WERI-Rb-1 (cell line): ENCODE results near the gene IGF2.

Experiments used
- DNase-seq: peaks from one replicate; pipeline ENCODE4 v3.0.0-alpha.2; 2020
- H3K27ac ChIP-seq: fragments of 250-450 bp; sonication (Bioruptor Pico); 2 replicates; pipeline ENCODE4 v1.5.1; 2020; ENCODE audit warnings: mild to moderate bottlenecking, moderate library complexity
- H3K27me3 ChIP-seq: fragments of 250-450 bp; sonication (Bioruptor Pico); 2 replicates; pipeline ENCODE4 v1.5.1; 2021; ENCODE audit warnings: mild to moderate bottlenecking, low read depth, moderate library complexity; ENCODE audit not compliant: insufficient read depth, severe bottlenecking
- H3K36me3 ChIP-seq: fragments of 250-450 bp; sonication (Bioruptor Pico); 2 replicates; pipeline ENCODE4 v1.5.1; 2020; ENCODE audit warnings: mild to moderate bottlenecking, moderate library complexity
- H3K4me3 ChIP-seq: 2 replicates; pipeline ENCODE4 v1.5.1; 2011; ENCODE audit warnings: low read depth, mild to moderate bottlenecking, control low read depth, low read length
- H3K9me3 ChIP-seq: fragments of 250-450 bp; sonication (Bioruptor Pico); 2 replicates; pipeline ENCODE4 v1.5.1; 2021; ENCODE audit warnings: mild to moderate bottlenecking, moderate library complexity; ENCODE audit not compliant: severe bottlenecking
- TF ChIP-seq, protein P1 (sequence below): IDR thresholded peaks from 2 replicates; pipeline ENCODE4 v1.5.1; 2011; ENCODE audit warnings: low read depth, mild to moderate bottlenecking, control low read depth, inconsistent platforms, low read length

Gene IGF2

DNA sequence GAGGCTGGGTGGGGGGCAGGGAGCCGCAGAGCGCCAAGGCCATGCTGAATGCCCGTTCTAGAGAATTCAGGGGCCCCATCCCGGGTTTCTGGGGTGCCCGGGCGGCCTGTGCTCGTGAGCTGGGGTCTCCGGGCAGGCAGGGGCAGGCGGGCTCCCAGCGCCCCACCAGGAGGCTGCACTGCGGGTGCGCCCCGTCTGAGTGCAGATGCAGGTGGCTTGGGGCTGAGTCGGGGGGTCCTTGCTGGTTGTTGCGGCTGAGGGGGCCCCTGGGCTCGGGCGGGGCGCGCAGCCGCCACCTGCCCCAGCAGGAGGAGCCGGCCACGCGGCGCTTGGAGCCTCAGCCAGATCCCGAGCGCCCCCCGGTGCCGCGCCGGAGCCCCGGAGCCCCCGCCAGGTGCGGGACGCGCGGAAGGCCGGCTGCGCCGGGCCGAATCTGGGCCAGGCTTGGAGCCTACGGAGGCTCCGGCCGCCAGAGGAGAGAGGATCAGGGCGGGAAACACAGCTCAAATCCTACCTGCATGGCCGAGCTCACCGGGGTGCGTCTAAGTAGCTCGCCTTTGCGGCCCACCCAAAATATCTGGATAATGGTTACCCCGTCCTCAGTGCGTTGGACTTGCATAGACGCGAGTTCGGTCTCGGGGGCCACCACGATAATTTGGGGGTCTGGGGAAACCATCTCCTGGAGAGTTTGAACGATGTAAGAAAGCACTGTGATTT is 590 bp upstream of the IGF2 start:
- no peaks in the 10 kb centered on the region for H3K9me3 ChIP-seq
- H3K4me3 ChIP-seq = no peak overlapping the region
- peaks cover 87% of the 10 kb centered on the region for H3K27me3 ChIP-seq
- TF ChIP-seq, protein P1, sequence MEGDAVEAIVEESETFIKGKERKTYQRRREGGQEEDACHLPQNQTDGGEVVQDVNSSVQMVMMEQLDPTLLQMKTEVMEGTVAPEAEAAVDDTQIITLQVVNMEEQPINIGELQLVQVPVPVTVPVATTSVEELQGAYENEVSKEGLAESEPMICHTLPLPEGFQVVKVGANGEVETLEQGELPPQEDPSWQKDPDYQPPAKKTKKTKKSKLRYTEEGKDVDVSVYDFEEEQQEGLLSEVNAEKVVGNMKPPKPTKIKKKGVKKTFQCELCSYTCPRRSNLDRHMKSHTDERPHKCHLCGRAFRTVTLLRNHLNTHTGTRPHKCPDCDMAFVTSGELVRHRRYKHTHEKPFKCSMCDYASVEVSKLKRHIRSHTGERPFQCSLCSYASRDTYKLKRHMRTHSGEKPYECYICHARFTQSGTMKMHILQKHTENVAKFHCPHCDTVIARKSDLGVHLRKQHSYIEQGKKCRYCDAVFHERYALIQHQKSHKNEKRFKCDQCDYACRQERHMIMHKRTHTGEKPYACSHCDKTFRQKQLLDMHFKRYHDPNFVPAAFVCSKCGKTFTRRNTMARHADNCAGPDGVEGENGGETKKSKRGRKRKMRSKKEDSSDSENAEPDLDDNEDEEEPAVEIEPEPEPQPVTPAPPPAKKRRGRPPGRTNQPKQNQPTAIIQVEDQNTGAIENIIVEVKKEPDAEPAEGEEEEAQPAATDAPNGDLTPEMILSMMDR = no peak
- no peak for DNase-seq
- no peaks in the 10 kb centered on the region for H3K36me3 ChIP-seq
- no peak overlapping the region for H3K27ac ChIP-seq

DNA sequence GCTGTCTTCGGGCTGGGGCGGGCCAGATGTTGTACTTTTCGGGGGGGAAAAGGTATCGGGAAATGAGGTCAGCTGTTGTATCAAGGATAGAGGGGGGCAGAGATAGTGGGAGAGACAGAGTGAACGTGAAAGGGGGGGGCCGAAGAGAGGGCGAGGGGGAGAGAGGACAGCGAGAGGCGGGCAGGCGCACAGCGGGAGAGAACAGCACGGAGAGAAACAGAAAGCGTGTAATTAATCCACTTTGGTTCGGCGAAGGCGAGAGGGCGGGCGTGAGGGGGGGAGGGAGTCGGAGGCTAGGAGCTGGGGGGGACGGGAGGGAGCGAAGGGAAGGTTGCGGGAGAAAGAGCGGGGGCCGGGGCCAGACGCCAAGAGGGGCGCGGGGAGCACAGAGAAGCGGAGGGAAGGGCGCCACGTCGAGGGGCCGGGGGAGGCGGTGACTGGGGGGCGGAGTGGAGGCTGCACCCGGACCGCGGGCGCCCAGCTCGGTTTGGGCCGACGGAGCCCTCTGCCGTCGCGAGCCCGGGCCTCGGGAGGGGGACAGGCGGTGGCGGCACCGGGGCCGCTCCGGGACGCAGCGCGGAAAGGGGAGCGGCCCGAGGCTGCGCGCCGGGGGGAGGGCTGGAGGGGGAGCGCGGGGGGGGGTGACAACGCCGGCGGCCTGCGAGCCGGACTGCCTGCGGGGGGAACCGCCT is 612 bp downstream of the IGF2 start:
- H3K9me3 ChIP-seq = no peaks in the 10 kb centered on the region
- H3K27ac ChIP-seq = no peak overlapping the region
- no peak overlapping the region for H3K4me3 ChIP-seq
- H3K36me3 ChIP-seq = no peaks in the 10 kb centered on the region
- H3K27me3 ChIP-seq = peaks cover 87% of the 10 kb centered on the region
- TF ChIP-seq, protein P1 = no peak
- no peak for DNase-seq

DNA sequence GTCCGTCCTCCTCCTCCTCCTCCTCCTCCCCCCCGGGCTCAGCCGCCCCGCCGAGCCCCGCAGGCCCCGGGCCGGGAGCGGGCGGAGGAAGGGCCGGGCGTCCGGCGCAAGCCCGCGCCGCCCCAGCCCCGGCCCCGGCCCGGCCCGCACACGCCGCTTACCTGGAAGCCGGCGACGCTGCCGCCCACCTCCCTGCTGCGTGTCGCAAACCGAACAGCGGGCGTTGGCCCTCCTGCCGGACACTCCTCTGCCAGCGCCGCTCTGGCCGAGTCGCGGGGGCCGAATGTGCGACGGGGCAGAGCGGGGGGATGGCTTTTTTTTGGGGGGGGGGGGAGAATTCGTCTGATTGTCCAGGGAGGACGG is 1.1 kb downstream of the IGF2 start:
- Histone ChIP-seq H3K4me3 (no peak overlapping the region), H3K27ac (no peak overlapping the region)

DNA sequence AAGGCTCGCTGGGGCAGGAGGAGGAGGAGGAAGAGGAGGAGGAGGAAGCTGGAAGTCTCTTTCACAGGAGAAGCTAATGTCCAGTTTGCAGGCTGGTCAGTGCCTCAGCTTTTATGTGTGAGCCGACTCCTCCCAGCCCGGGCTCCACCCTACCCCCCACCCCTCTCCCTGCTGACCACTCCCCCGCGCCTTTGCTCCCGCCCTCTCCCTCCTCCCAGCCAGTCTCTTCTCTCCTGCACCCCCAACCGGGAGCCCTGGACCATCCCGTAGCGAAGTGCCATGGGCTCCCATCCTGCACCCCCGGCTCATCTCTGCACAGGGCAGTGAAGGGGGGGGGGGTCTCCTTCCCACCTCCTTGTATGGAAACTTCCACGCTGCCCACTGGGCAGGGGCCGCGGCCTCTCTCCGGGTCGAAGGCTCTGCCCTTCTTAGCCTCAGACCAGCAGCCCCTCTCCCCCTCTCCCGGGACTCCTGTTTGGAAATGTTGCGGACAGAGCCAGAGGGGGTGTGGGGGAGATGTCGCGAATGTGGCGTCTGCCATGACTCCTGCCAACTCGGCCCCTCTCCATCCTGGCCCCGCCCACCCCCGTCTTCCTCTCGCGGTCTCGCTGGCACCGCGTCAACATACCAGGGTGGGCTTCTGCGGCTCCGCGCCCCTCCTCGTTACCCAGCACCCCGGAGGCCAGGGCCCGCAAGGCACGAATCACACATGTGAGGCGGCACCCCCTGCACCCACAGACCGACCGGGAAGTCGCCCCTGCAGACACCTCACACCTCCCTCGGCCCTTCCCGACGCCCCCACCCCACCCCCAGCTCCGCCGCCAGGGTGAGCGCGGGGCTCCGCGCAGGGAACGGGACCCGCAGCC is 1.8 kb downstream of the IGF2 start:
- peak; percentile 65 for DNase-seq
- Histone ChIP-seq H3K36me3 (no peaks in the 10 kb centered on the region), H3K27ac (no peak overlapping the region), H3K9me3 (no peaks in the 10 kb centered on the region), H3K27me3 (peaks cover 89% of the 10 kb centered on the region), H3K4me3 (no peak overlapping the region; the same call in 1 of the 2 replicates)
- TF ChIP-seq, protein P1 = no peak

More for the DNA sequence above, 1.1 kb downstream of the IGF2 start:
- H3K27me3 ChIP-seq = peaks cover 89% of the 10 kb centered on the region
- H3K36me3 ChIP-seq = no peaks in the 10 kb centered on the region
- DNase-seq = no peak
- H3K9me3 ChIP-seq = no peaks in the 10 kb centered on the region
- TF ChIP-seq, protein P1 = no peak

DNA sequence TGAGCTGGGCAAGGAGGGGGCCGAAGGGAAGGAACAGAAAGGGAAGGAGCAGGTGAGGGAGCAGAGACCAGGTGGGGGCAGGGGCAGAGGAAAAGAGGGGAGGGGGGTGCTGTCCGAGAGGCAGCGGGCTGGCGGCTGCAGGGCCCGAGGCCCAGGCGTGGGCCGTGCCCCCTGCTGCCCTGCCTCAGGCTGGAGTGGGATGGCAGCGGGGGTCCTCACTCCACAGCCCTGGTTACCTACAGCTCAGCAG is 2.3 kb downstream of the IGF2 start:
- DNase-seq = no peak
- Histone ChIP-seq H3K36me3 (no peaks in the 10 kb centered on the region), H3K27me3 (peaks cover 88% of the 10 kb centered on the region), H3K9me3 (no peaks in the 10 kb centered on the region), H3K27ac (no peak overlapping the region), H3K4me3 (no peak overlapping the region)
- TF ChIP-seq, protein P1 = no peak
